Measurements from ENCODE around the gene UNC5B. TPM values are rescaled to one million over a fixed set of nuclear protein-coding genes. Genes with fewer than 3 reads are reported as not detected.

The UNC5B gene
- total and polyA plus RNA-seq, 2 donors from 2014 or later: 5.5 to 22.6 TPM

DNA sequence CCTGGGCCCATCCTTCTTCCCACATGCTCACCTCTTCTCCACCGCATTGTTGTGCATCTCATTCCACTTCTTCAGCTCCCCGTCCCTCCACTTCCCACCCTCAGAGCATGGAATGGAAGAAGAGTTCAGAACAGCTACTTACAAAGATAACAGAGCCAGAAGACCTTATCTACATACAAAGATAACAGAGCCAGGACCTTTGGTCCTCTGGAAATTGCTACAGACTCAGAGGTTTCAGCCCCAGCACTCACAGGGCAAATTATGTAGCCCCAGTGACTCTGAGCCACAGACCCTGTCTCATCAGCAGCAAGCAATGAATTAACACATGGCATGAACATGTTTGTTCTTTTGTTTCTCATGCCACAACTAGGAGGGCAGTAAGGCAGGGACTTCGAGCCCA is 78.0 kb downstream of the UNC5B start:
- intact Hi-C loops (cut with DNase I): no loop called here
- FAIRE-seq: no peak
- peaks cover 3 to 4% (median 4%) of the 10 kb centered on the region in 3 donors for H3K36me3 ChIP-seq (ENCODE audit: control insufficient read depth in 2 of 3, insufficient read depth in 3 of 3, low read length in 3 of 3)

DNA sequence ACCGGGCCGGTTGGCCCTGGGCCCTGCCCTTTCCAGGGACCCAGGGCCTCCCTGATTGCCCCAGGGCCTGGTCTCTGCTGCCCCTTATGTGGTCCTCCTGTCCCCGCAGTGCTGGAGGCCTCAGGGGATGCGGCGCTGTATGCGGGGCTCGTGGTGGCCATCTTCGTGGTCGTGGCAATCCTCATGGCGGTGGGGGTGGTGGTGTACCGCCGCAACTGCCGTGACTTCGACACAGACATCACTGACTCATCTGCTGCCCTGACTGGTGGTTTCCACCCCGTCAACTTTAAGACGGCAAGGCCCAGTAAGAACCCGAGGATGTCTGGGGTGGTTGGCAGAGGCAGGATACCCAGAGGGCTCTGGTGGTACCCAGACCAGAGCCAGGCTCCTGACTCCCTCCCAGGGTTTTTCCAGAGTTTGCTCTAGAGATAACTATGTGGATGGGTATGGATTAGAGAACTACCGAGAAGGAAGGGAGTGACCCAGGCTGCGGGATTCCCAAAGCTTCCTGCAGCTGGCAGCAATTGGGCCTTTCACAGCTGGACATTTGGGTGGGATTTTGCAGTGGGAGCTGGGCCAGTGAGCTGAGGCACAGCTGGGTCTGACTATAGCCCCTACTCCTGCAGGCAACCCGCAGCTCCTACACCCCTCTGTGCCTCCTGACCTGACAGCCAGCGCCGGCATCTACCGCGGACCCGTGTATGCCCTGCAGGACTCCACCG is 78.6 kb downstream of the UNC5B start:
- no peaks in the 10 kb centered on the region for H3K4me1 ChIP-seq (ENCODE audit: control insufficient read depth in 2 of 3, insufficient read depth in 2 of 3, low read depth in 1 of 3, low read length in 3 of 3)
- H3K9ac ChIP-seq (ENCODE audit: low read length in 3 of 3): no peak overlapping the region
- DNase-seq: no peak
- no peak for FAIRE-seq
- intact Hi-C loops (cut with DNase I): no loop called here
- H3K36me3 ChIP-seq (ENCODE audit: control insufficient read depth in 2 of 3, insufficient read depth in 3 of 3, low read length in 3 of 3): peaks cover 3 to 6% (median 4%) of the 10 kb centered on the region in 3 donors
- no peaks in the 10 kb centered on the region for H3K27me3 ChIP-seq (ENCODE audit: control insufficient read depth, insufficient read depth, low read length)
- no peak overlapping the region for H3K27ac ChIP-seq (ENCODE audit: low read depth in 2 of 2, low read length in 2 of 2)
- TF ChIP-seq, protein P1, sequence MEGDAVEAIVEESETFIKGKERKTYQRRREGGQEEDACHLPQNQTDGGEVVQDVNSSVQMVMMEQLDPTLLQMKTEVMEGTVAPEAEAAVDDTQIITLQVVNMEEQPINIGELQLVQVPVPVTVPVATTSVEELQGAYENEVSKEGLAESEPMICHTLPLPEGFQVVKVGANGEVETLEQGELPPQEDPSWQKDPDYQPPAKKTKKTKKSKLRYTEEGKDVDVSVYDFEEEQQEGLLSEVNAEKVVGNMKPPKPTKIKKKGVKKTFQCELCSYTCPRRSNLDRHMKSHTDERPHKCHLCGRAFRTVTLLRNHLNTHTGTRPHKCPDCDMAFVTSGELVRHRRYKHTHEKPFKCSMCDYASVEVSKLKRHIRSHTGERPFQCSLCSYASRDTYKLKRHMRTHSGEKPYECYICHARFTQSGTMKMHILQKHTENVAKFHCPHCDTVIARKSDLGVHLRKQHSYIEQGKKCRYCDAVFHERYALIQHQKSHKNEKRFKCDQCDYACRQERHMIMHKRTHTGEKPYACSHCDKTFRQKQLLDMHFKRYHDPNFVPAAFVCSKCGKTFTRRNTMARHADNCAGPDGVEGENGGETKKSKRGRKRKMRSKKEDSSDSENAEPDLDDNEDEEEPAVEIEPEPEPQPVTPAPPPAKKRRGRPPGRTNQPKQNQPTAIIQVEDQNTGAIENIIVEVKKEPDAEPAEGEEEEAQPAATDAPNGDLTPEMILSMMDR (IDR thresholded peaks at IDR 0.05; ENCODE audit: borderline replicate concordance, extremely low read depth, insufficient read depth): no peak
- no peak overlapping the region for H3K4me3 ChIP-seq (ENCODE audit: low read length in 3 of 3)
- H3K9me3 ChIP-seq (ENCODE audit: control insufficient read depth in 2 of 3, insufficient read depth in 1 of 3, low read length in 3 of 3): no peaks in the 10 kb centered on the region

More for the DNA sequence above, 78.0 kb downstream of the UNC5B start:
- Histone ChIP-seq H3K9me3 (ENCODE audit: control insufficient read depth in 2 of 3, insufficient read depth in 1 of 3, low read length in 3 of 3) (no peaks in the 10 kb centered on the region), H3K27ac (ENCODE audit: low read depth in 2 of 2, low read length in 2 of 2) (no peak overlapping the region), H3K4me1 (ENCODE audit: control insufficient read depth in 2 of 3, insufficient read depth in 2 of 3, low read depth in 1 of 3, low read length in 3 of 3) (no peaks in the 10 kb centered on the region), H3K9ac (ENCODE audit: low read length in 3 of 3) (no peak overlapping the region), H3K27me3 (ENCODE audit: control insufficient read depth, insufficient read depth, low read length) (no peaks in the 10 kb centered on the region), H3K4me3 (ENCODE audit: low read length in 3 of 3) (no peak overlapping the region)
- TF ChIP-seq, protein P1 (IDR thresholded peaks at IDR 0.05; ENCODE audit: borderline replicate concordance, extremely low read depth, insufficient read depth): no peak
- DNase-seq: no peak

DNA sequence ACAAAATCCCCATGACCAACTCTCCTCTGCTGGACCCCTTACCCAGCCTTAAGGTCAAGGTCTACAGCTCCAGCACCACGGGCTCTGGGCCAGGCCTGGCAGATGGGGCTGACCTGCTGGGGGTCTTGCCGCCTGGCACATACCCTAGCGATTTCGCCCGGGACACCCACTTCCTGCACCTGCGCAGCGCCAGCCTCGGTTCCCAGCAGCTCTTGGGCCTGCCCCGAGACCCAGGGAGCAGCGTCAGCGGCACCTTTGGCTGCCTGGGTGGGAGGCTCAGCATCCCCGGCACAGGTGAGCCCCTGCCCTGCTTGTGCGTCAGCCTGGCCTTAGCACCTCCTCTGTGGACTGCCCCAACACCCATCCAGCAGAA is 79.1 kb downstream of the UNC5B start:
- Histone ChIP-seq H3K27me3 (ENCODE audit: control insufficient read depth, insufficient read depth, low read length) (no peaks in the 10 kb centered on the region), H3K27ac (ENCODE audit: low read depth in 2 of 2, low read length in 2 of 2) (no peak overlapping the region), H3K4me1 (ENCODE audit: control insufficient read depth in 2 of 3, insufficient read depth in 2 of 3, low read depth in 1 of 3, low read length in 3 of 3) (no peaks in the 10 kb centered on the region), H3K36me3 (ENCODE audit: control insufficient read depth in 2 of 3, insufficient read depth in 3 of 3, low read length in 3 of 3) (peaks cover 3 to 6% (median 4%) of the 10 kb centered on the region in 3 donors), H3K4me3 (ENCODE audit: low read length in 3 of 3) (no peak overlapping the region), H3K9ac (ENCODE audit: low read length in 3 of 3) (no peak overlapping the region), H3K9me3 (ENCODE audit: control insufficient read depth in 2 of 3, insufficient read depth in 1 of 3, low read length in 3 of 3) (no peaks in the 10 kb centered on the region)
- FAIRE-seq (no peak), DNase-seq (no peak)
- intact Hi-C loops (cut with DNase I): no loop called here
- TF ChIP-seq, protein P1 (IDR thresholded peaks at IDR 0.05; ENCODE audit: borderline replicate concordance, extremely low read depth, insufficient read depth): no peak

All from kidney (tissue), 14 donors.